Renal pelvis (tissue), 12 donors: ENCODE data around the gene GPR162. TPM values are rescaled to one million over a fixed set of nuclear protein-coding genes. Genes with fewer than 3 reads are reported as not detected.
A peak's percentile ranks its signal among the peaks of the same experiment; 100 is the strongest.

Source experiments
- DNase-seq: peaks from one replicate; pipeline ENCODE4 v3.0.0-alpha.2; 2013
- long read RNA-seq, 16 experiments: transcript quantifications; one replicate each; lab custom pipeline, GENCODE V29; 2026
- polyA plus RNA-seq, 3 donors: library from polyadenylated mRNA; unstranded; fragments of 120-200 nt; gene quantifications; one replicate each; pipeline ENCODE4 v1.2.1, GENCODE V29; 2013; ENCODE audit not compliant: insufficient read length in 3 of 3

GPR162 gene
- 10 to 100 TPM; 33.9 to 36.0 (median 35.9) TPM for polyA plus RNA-seq
- long read RNA-seq, donor 1, partial matches to known transcripts = 0 of 2 reads
- long read RNA-seq, donor 1, other reads (novel, unspliced or antisense) = 0 of 2 reads
- long read RNA-seq, donor 2, partial matches to known transcripts = 0 of 6 reads
- long read RNA-seq, donor 2, other reads (novel, unspliced or antisense) = 0 of 6 reads
- long read RNA-seq, donor 3, transcript GPR162-201 (5 exons, 2,768 nt) = major isoform, 6 of 10 reads
- long read RNA-seq, donor 3, partial matches to known transcripts = 0 of 10 reads
- long read RNA-seq, donor 3, other reads (novel, unspliced or antisense) = 0 of 10 reads
- long read RNA-seq, donor 4, transcript GPR162-203 (5 exons, 1,610 nt) = major isoform, 5 of 17 reads
- long read RNA-seq, donor 4, partial matches to known transcripts = 6 of 17 reads
- long read RNA-seq, donor 4, other reads (novel, unspliced or antisense) = 0 of 17 reads
- long read RNA-seq, donor 5, partial matches to known transcripts = 0 of 3 reads
- long read RNA-seq, donor 5, other reads (novel, unspliced or antisense) = 0 of 3 reads
- long read RNA-seq, donor 6, partial matches to known transcripts = 0 of 4 reads
- long read RNA-seq, donor 6, other reads (novel, unspliced or antisense) = 0 of 4 reads
- long read RNA-seq, donor 7, partial matches to known transcripts = 9 of 18 reads
- long read RNA-seq, donor 7, other reads (novel, unspliced or antisense) = 0 of 18 reads
- long read RNA-seq, donor 8, partial matches to known transcripts = 0 of 6 reads
- long read RNA-seq, donor 8, other reads (novel, unspliced or antisense) = 0 of 6 reads
- long read RNA-seq, donor 9, partial matches to known transcripts = 0 of 5 reads
- long read RNA-seq, donor 9, other reads (novel, unspliced or antisense) = 0 of 5 reads
- long read RNA-seq, donor 10, partial matches to known transcripts = 5 of 8 reads
- long read RNA-seq, donor 10, other reads (novel, unspliced or antisense) = 0 of 8 reads
- long read RNA-seq, donor 11, partial matches to known transcripts = 0 of 3 reads
- long read RNA-seq, donor 11, other reads (novel, unspliced or antisense) = 0 of 3 reads
- long read RNA-seq, donor 12, partial matches to known transcripts = 0 of 10 reads
- long read RNA-seq, donor 12, other reads (novel, unspliced or antisense) = 0 of 10 reads
- long read RNA-seq, donor 13, partial matches to known transcripts = 0 of 3 reads
- long read RNA-seq, donor 13, other reads (novel, unspliced or antisense) = 0 of 3 reads
- long read RNA-seq, donor 14 = 0 reads
- long read RNA-seq, donor 15, partial matches to known transcripts = 0 of 4 reads
- long read RNA-seq, donor 15, other reads (novel, unspliced or antisense) = 0 of 4 reads
- long read RNA-seq, donor 16, transcript GPR162-204 (2 exons, 1,982 nt) = major isoform, 5 of 12 reads
- long read RNA-seq, donor 16, partial matches to known transcripts = 0 of 12 reads
- long read RNA-seq, donor 16, other reads (novel, unspliced or antisense) = 0 of 12 reads

DNA sequence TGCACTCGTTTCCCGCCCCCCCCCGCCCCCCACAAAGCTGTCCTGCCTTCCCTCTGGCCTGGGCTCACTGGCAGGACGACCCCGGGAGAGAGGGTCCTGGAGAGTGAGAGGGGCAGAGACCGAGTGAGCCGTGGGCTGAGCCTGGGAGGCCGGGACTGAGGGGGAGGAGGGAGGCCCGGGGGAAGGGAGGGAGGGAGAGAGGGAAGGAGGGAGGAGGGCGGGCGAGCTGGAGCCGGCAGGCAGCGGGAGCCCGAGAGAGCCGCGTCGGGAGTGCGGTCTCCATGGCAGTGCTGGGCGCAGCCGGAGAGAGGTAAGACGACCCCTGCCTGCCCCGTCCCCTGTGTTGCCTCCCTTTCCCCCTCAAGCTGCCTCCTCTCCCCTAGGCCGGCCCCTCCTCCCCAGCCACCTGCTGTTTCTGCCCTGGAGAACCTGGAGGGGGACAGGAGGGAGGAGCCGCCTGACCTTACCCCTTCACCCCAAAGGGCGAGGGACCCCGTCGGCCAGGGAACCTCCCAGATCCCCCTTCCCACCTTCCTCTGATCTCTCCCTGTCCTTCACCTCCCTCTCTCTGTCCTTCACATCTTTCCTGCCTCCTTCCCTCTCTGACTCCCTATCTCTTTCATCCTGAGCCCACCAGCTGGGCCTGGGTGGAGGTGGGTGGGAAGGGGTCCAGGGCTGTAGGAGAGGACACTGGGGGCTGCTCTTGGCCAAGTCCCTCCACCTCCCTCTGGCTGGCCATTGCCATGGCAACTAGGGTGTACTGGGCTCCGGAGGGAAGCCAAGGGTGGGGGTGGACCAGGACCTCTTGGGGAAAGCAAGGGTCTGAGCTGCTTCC is at the start of gene GPR162:
Gene GPR162 (plus strand): TSS at position 231 of the 835 bp plus-strand sequence. CDS start 2,078 bp downstream, outside the sequence.
- DNase-seq = peak; percentile 85

GRCh38 chr12:6772331-6772695 is 49.3 kb upstream of the GPR162 start, which contains the start of gene LAG3:
LAG3 (plus strand) TSS chr12:6772520; CDS start chr12:6772853, 333 bp downstream.
- no peak for DNase-seq

GRCh38 chr12:6772726-6773589 is 48.7 kb upstream of the GPR162 start:
- no peak for DNase-seq

DNA sequence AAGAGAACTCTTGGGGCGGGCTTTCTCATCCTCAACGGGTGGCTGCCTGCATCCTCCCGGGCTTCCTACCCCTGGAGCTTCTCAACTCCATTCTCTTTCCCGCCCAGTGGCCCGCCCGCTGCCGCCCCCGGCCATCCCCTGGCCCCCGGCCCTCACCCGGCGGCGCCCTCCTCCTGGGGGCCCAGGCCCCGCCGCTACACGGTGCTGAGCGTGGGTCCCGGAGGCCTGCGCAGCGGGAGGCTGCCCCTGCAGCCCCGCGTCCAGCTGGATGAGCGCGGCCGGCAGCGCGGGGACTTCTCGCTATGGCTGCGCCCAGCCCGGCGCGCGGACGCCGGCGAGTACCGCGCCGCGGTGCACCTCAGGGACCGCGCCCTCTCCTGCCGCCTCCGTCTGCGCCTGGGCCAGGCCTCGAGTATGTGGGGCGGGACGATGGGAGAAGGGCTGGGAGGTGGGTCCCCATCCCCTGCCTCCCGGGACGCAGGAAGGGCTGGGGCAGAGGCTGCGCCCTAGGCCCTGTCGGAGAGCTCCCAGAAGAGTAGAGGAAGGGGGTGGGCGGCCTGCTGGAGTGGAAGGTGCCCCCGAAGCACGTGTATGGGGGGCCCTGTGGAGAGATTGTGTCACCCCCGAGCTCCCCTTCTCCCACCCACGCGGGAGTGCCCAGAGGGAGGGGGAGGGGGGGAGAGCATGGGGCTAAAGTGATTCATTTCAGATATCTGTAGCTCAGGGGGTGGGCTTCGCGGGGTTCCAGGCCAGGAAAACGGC is 47.9 kb upstream of the GPR162 start:
- DNase-seq = no peak

DNA sequence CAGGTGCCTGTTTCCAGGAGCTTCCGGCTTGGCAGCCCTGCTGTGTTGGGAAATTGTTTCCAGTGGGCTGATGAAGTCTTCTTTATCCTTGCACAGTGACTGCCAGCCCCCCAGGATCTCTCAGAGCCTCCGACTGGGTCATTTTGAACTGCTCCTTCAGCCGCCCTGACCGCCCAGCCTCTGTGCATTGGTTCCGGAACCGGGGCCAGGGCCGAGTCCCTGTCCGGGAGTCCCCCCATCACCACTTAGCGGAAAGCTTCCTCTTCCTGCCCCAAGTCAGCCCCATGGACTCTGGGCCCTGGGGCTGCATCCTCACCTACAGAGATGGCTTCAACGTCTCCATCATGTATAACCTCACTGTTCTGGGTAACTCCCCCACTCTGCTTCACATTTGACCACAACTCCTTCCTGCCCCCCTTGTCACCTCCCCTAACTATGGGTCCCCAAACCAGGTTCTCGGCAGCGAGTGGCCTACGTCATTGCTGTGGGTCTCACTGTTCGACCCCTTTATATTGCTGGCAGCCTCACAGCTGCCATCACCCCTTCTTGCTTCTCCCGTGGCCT is 47.0 kb upstream of the GPR162 start:
- DNase-seq = no peak

- no peak for DNase-seq
Measured at GRCh38 chr12:6775185-6776174, 46.1 kb upstream of the GPR162 start.

GRCh38 chr12:6777386-6777785 is 44.2 kb upstream of the GPR162 start:
- no peak for DNase-seq

- no peak for DNase-seq
Measured at GRCh38 chr12:6778217-6778573, 43.4 kb upstream of the GPR162 start.

GRCh38 chr12:6778574-6779550 is 42.8 kb upstream of the GPR162 start:
- peak; percentile 95 for DNase-seq

DNA sequence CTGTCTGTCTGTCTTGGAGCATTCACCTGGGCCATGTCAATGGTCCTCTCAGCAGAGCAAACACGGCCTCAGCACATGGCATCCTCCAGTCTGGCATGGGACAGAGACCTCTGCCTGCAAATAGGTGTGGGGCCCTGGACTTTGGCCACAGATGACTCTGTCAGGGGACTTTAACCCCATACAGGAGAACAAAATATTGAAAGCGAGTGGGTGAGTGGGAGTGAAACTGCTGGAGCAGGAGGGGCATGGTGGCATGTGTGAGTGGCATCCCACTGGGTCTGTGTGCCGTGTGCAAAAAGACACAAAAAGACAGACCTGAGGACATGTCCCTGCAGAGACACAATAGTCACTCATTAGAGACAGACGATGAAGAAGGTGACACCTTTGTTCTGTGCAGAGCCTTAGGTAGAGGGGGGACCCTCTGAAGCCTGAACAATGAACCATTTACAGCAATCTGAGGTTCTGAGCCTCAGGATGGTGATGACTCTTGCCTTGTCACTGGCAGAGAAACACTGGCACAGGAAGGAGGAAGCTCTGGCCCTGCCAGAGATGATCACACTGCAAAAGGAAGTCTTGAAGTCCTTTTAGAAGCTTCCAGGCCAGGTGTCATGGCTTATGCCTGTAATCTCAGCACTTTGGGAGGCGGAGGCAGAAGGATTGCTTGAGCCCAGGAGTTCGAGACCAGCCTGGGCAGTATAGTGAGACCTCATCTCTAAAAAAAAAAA is 41.8 kb upstream of the GPR162 start:
- DNase-seq = no peak

DNA sequence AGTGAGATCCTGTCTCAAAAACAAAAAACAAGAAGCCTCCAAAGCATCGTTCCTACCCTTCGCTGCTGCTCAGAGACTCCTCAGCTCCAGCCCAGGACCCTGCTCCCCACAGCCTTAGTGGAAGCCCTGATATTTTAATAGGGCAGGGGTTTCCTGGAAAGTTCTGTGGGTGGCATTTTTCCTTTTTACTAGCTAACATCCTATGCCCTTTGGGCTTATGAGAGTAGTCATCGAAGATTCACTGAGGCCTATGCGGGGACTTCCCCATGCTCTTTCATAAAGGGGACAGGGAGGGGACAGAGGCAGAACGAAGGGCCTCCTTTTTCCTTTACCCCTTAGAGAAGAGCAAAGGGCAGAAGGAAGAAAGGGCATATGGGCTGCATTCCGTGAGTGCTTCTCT is 41.0 kb upstream of the GPR162 start:
- no peak for DNase-seq

DNA sequence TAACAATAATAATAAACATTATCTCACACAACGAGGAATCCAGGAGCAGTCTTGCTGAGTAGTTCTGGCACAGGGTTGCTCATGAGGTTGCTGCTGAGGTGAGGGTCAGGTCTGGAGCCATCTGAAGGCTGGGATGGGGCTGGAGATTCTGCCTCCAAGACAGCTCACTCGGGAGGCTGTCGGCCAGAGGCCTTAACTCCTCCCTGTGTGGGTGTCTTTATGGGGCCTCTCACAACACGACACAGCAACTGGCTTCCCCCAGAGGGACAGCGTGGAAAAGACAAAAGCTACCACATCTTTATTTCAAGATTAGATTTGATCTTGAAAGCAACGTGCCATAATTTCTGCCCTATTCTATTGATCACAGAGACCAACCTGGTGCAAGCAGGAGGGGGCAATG is 39.5 kb upstream of the GPR162 start:
- DNase-seq = no peak

- no peak for DNase-seq
Measured at GRCh38 chr12:6782850-6783566, 38.6 kb upstream of the GPR162 start.

DNA sequence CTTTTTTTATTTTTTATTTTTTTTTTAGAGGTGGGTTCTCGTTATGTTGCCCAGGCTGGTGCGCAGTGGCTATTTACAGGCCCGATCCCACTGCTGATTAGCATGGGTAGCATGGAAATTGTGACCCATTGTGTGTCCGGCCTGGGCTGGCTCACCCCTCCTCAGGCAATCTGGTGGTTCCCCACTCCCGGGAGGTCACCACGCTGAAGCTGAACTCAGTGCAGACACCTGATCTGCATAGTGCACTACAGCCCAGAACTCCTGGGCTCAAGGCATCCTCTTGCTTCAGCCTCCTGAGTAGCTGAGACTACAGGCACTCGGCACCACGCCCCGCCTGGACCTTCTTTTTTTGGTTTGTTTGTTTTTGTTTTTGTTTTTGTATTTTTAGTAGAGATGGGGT is 37.8 kb upstream of the GPR162 start:
- no peak for DNase-seq
